Breast epithelium (tissue), 4 donors: ENCODE data around the gene ALOXE3. TPM values are rescaled to one million over a fixed set of nuclear protein-coding genes. Genes with fewer than 3 reads are reported as not detected.
"Not testable (repeated sequence)": the region's sequence is repeated elsewhere in the genome, so short reads cannot be mapped to it uniquely, and the experiment has no call there.

Source experiments
- DNase-seq, 2 donors: peaks; one replicate each; pipeline ENCODE4 v3.0.0-alpha.2; 2019; ENCODE audit warnings: low spot score in 2 of 2
- H3K27ac ChIP-seq, 2 donors: fragments of 200-600 bp; sonication (generic) in 1 of 2; one replicate each; pipeline ENCODE4 v1.5.1; 2016 to 2019; ENCODE audit warnings: mild to moderate bottlenecking in 1 of 2
- H3K27me3 ChIP-seq, 2 donors: fragments of 200-600 bp; sonication (generic) in 1 of 2; one replicate each; pipeline versions ENCODE4 v1.5.1 to v1.6.0; 2017 to 2019; ENCODE audit warnings: control low read depth in 1 of 2, mild to moderate bottlenecking in 1 of 2
- H3K36me3 ChIP-seq: fragments of 200-600 bp; one replicate; pipeline ENCODE4 v1.5.1; 2019
- H3K4me1 ChIP-seq, 2 donors: fragments of 200-600 bp; sonication (generic); one replicate each; pipeline ENCODE4 v1.5.1; 2016 to 2019; ENCODE audit warnings: control low read depth in 1 of 2
- H3K4me3 ChIP-seq, 3 donors: fragments of 200-600 bp; sonication (generic); 1 replicate in 2 of 3; 2 replicates in 1 of 3; pipeline ENCODE4 v1.5.1; 2016 to 2019; ENCODE audit warnings: mild to moderate bottlenecking in 3 of 3, moderate library complexity in 2 of 3
- H3K9me3 ChIP-seq, 2 donors: fragments of 200-600 bp; sonication (generic) in 1 of 2; one replicate each; pipeline ENCODE4 v1.5.1; 2016 to 2019; ENCODE audit warnings: control low read depth in 1 of 2
- CTCF ChIP-seq, 3 donors: fragments of 450-650 bp; IDR thresholded peaks; one replicate each; pipeline ENCODE4 v1.5.1; 2016 to 2017; ENCODE audit warnings: antibody characterized with exemption in 3 of 3, mild to moderate bottlenecking in 3 of 3, moderate library complexity in 3 of 3
- POLR2A ChIP-seq: fragments of 450-650 bp; IDR thresholded peaks from one replicate; pipeline ENCODE4 v1.6.1; 2016; ENCODE audit warnings: antibody characterized with exemption, mild to moderate bottlenecking, moderate library complexity
- POLR2AphosphoS5 ChIP-seq, 3 donors: sonication (generic); formaldehyde crosslinking; IDR thresholded peaks; one replicate each; pipeline ENCODE4 v1.6.1; 2017; ENCODE audit warnings: antibody characterized with exemption in 3 of 3
- intact Hi-C: fragments of 100-400 bp; cut with DNase I; formaldehyde crosslinking; loops from one replicate; pipeline ENCODE4 v1.15.1; 2023; ENCODE audit warnings: low total_unique reads
- total RNA-seq, 3 donors: library from RNA; depleted of rRNA; stranded (reverse); fragments of >200 nt; gene quantifications; one replicate each; pipeline ENCODE4 v1.1.0, GENCODE V29; 2016

Gene ALOXE3
- total RNA-seq, 3 donors from 2014 or later = 0.73 TPM; not detected in 2

GRCh38 chr17:8108972-8109660, 9.2 kb downstream of the ALOXE3 start:
- DNase-seq = no peak
- H3K36me3 ChIP-seq = no peaks in the 10 kb centered on the region
- H3K9me3 ChIP-seq = no peaks in the 10 kb centered on the region
- no peak overlapping the region for H3K27ac ChIP-seq
- peaks cover 0 to 11% of the 10 kb centered on the region in 2 donors for H3K27me3 ChIP-seq
- H3K4me3 ChIP-seq = peak overlapping the region in 2 of 3 donors; percentile 64 to 75
- intact Hi-C loops = no loop called here
- no peaks in the 10 kb centered on the region for H3K4me1 ChIP-seq
- TF ChIP-seq POLR2A (no peak), POLR2AphosphoS5 (IDR thresholded peaks at IDR 0.05) (no peak), CTCF (IDR thresholded peaks at IDR 0.05) (no peak)

- H3K4me3 ChIP-seq, H3K36me3 ChIP-seq, DNase-seq, H3K4me1 ChIP-seq, H3K27ac ChIP-seq, intact Hi-C loops, H3K9me3 ChIP-seq: not testable (repeated sequence)
- H3K27me3 ChIP-seq = peaks cover 0 to 11% of the 10 kb centered on the region in 2 donors
Measured at GRCh38 chr17:8106980-8107379, 11.3 kb downstream of the ALOXE3 start.

GRCh38 chr17:8105957-8106398, 12.3 kb downstream of the ALOXE3 start:
- Histone ChIP-seq H3K4me1 (no peaks in the 10 kb centered on the region), H3K27ac (no peak overlapping the region), H3K27me3 (peaks cover 0 to 2% of the 10 kb centered on the region in 2 donors), H3K9me3 (no peaks in the 10 kb centered on the region), H3K36me3 (no peaks in the 10 kb centered on the region), H3K4me3 (no peak overlapping the region)
- intact Hi-C loops = no loop called here
- TF ChIP-seq POLR2AphosphoS5 (IDR thresholded peaks at IDR 0.05) (no peak), POLR2A (no peak), CTCF (IDR thresholded peaks at IDR 0.05) (no peak)
- no peak for DNase-seq

GRCh38 chr17:8104911-8105310, 13.4 kb downstream of the ALOXE3 start:
- intact Hi-C loops = no loop called here
- Histone ChIP-seq H3K9me3 (no peaks in the 10 kb centered on the region), H3K36me3 (no peaks in the 10 kb centered on the region), H3K4me3 (no peak overlapping the region), H3K27me3 (no peaks in the 10 kb centered on the region), H3K4me1 (no peaks in the 10 kb centered on the region), H3K27ac (no peak overlapping the region)
- TF ChIP-seq POLR2AphosphoS5 (IDR thresholded peaks at IDR 0.05) (no peak), POLR2A (no peak), CTCF (IDR thresholded peaks at IDR 0.05) (no peak)
- DNase-seq = no peak

GRCh38 chr17:8103549-8103948, 14.8 kb downstream of the ALOXE3 start:
- no peaks in the 10 kb centered on the region for H3K27me3 ChIP-seq
- no peaks in the 10 kb centered on the region for H3K36me3 ChIP-seq
- no peak overlapping the region for H3K4me3 ChIP-seq
- intact Hi-C loops = no loop called here
- DNase-seq = no peak
- TF ChIP-seq POLR2AphosphoS5 (IDR thresholded peaks at IDR 0.05) = no peak
- TF ChIP-seq POLR2A = no peak
- TF ChIP-seq CTCF (IDR thresholded peaks at IDR 0.05) = no peak
- no peaks in the 10 kb centered on the region for H3K9me3 ChIP-seq
- no peak overlapping the region for H3K27ac ChIP-seq
- H3K4me1 ChIP-seq = no peaks in the 10 kb centered on the region
